ENCODE measurements around the gene CTSF. TPM values are rescaled to one million over a fixed set of nuclear protein-coding genes. Genes with fewer than 3 reads are reported as not detected.
"Not testable (repeated sequence)": the region's sequence is repeated elsewhere in the genome, so short reads cannot be mapped to it uniquely, and the experiment has no call there.

CTSF gene
- total RNA-seq, 1 donor from 2014 or later, result 2.0 TPM

- intact Hi-C loops (cut with micrococcal nuclease), result loop anchor here (5.0 kb wide), 1 partner anchor 251 kb away; the partner anchor contains the start of gene RCE1
Measured at GRCh38 chr11:66591175-66591574, 22.8 kb upstream of the CTSF start.

DNA sequence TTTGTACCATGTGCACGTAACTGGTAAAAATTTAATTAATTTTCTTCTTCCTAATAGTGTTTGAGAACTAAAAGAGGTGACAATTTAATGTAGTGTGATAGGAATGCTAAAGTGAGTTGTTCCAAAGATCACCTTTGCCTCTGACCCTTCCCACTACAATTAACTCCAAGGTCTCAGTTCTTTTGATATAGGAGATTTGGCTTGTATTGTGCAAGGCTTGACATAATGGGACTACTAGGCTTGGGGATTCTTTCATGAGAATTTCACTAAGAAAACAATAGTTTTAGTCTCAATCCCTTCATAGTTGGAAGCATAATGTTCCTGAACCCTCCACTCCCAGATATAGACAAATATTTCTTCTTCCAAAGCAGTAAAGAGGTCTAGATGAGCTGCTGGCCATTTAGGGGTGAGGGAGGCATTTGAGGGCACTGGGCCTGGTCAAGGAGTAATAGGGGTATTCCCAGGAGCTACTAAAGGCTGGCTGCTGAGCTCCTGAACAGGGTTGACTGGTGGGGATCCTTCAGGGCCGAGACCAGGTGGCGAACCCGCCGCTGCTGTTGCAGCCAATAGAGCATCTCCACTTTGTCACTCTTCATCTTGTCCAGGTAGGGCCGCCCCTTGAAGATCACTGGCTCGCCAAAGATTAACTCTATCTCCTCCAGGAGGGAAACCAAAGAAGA, 21.7 kb upstream of the CTSF start:
- intact Hi-C loops (cut with micrococcal nuclease), result loop anchor here (5.0 kb wide), 1 partner anchor 252 kb away; the partner anchor contains the start of gene RCE1

DNA sequence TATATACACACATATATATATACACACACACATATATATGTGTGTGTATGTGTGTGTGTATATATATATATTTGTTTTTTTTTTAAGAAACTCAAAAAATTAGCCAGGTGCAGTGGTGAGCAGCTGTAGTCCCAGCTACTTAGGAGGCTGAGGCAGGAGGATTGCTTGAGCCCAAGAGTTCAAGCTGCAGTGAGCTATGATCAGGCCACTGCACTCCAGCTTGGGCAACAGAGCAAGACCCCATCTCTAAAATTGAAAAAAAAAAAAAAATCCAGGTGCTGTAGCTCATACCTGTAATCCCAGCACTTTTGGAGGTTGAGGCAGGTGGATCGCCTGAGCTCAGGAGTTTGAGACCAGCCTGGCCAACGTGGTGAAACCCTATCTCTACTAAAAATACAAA, 20.9 kb upstream of the CTSF start:
- intact Hi-C loops (cut with micrococcal nuclease), result not testable (repeated sequence)

DNA sequence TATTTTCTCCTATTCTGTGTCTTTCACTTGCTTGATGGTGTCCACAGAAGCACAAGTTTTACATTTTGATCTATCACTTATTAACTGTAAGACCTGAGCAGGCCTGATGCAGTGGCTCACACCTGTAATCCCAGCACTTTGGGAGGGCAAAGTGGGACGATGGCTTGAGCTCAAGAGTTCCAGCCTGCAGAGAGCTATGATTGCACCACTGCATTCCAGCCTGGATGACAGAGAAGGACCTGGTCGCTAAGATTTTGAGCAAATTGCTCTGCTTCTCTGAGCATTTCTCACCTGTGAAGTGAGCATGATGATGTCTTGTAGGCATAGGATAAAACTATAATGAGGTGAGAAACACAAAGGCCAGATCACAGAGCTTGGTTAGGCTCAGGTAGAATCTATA, 17.7 kb upstream of the CTSF start:
- intact Hi-C loops (cut with micrococcal nuclease), result no loop called here

DNA sequence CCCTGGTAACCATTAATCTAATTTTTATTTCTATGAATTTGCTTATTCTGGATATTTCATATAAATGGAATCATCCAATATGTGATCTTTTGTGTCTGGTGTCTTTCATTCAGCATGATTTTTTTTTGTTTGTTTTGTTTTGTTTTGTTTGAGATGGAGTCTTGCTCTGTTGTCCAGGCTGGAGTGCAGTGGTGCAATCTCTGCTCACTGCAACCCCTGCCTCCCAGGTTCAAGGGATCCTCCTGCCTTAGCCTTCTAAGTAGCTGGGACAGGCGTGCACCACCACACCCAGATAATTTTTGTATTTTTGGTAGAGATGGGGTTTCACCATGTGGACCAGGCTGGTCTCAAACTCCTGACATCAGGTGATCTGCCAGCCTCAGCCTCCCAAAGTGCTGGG, 17.0 kb upstream of the CTSF start:
- intact Hi-C loops (cut with micrococcal nuclease), result not testable (repeated sequence)

DNA sequence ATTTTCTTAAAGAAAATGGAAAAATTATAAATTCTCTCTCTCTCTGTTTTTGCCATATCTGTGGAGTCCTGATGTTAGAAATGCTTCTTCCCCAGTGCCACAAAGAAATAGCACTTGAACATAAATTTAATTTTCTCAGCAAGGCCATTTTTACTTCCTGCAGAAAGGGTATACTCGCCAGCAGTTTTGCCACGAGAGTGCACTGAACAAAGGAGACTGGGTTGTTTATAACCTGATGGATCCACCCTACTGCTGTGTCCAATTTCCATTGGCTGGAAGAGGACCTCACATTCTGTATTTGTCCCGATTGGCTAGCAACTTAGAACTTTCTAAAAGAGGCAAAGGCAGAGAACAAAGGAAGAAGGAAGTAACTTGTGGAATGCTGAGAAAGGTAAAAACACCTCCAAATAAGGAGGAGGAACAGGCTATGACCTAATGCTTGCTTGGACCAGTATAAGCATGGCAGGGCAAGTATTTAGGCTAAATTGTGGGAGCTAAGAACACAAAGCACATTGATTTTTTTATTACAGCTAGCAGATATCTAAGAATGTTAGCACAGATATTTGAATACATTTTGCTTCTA, 14.2 kb upstream of the CTSF start:
- intact Hi-C loops (cut with micrococcal nuclease), result not testable (repeated sequence)

DNA sequence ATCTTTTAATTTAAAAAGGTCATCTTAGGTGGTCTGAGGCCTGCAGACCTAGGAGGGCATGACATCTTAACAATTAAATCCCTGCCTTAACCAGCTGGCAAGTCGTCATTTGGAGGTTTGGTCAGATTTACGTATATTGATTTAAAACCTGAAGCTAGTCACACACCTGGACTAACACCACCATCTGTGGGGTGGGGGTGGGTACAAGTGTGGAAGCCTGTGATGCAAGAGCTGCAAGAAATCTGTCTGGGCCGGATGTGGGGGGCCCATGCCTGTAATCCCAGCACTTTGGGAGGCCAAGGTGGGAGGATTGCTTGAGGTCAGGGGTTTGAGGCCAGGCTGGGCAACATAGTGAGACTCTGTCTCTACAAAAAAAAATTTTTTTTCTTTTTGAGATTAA, 12.9 kb upstream of the CTSF start:
- intact Hi-C loops (cut with micrococcal nuclease), result no loop called here

GRCh38 chr11:66580803-66581202, 12.4 kb upstream of the CTSF start:
- intact Hi-C loops (cut with micrococcal nuclease), result no loop called here

GRCh38 chr11:66579017-66579606, 10.7 kb upstream of the CTSF start:
- intact Hi-C loops (cut with micrococcal nuclease), result loop anchor here (1.0 kb wide), 4 partner anchors 33 to 255 kb away; partner anchors contain the start of genes ACTN3, RBM4 and ZDHHC24

- intact Hi-C loops (cut with micrococcal nuclease), result no loop called here
Measured at GRCh38 chr11:66570850-66571180, 2.4 kb upstream of the CTSF start.

GRCh38 chr11:66570079-66570849, 1.9 kb upstream of the CTSF start:
- intact Hi-C loops (cut with micrococcal nuclease), result no loop called here

DNA sequence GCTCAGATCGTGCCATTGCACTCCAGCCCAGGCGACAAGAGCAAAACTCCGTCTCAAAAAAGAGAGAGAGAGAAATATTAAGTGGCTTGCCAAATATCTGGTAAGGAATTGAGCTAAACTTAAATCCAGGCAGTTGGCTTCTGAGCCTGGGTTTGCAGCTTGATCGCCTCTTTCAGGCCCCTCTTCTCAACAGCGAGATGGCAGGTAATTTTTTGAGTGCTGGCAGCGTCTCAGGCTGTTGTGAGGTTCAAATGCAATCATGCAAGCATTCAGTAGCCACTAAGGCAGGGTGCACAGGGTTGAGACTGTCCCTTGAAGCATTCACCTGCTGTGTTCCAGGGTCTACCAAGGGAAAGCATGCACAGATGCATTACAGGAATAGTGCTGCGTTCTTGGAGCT, 670 bp upstream of the CTSF start:
- intact Hi-C loops (cut with micrococcal nuclease), result no loop called here

- intact Hi-C loops (cut with micrococcal nuclease), result no loop called here
Measured at GRCh38 chr11:66567787-66568123, 651 bp downstream of the CTSF start.

DNA sequence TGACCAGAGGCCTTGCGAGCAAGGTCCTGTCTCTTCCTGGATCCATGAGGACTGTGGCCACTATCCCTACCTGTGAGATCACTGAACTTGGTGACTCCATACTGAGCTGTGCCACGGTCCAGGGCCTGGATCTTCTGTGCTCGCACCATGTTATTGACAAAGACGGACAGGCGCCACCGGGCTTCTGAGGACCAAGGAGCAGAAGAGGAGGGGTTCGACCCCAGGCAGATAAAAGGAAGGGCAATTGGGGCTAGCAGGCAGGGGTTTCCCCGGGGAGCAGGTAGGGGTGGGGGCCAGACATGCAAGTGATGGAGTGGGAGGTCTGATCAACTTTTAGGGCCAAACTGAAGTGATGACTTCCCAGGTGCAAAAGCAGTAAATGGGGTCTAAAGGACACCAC, 2.2 kb downstream of the CTSF start:
- intact Hi-C loops (cut with micrococcal nuclease), result no loop called here

DNA sequence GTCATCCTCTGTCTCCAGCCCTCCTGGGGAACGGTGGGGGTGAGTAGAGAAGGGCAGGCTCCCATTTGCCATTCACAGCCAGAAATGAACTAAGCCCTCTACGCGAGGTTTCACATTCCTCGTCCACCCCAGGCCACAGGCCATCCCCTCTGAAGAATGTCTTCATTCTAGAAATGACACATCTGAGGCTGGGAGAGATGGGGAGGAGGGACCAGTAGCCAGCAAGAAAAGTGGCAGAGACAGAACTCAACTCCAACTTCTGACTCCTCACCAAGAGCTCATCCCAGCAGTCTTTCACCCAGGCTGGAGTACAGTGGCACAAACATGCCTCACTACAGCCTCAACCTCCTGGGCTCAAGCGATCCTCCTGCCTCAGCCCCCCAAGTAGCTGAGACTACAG, 3.4 kb downstream of the CTSF start:
- intact Hi-C loops (cut with micrococcal nuclease), result no loop called here

DNA sequence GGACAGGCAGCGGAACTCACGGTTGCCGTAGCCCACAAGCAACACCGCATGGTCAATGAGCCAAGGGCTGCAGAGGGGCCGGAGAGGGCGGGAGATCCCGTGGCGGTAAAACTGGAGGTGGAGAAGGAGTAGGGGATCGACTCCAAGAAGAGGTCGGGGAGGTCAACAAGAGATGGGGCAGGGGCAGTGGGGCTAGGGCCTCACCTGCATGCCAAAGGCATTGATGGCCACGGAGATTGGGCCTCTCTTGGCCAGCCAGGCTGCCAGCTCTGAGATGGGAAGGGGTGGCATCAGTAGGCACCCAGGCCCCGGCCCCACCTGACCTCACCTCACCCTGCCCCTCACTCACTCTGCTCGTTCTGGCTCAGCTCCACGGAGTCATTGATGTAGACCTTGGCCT, 3.9 kb downstream of the CTSF start:
- intact Hi-C loops (cut with micrococcal nuclease), result no loop called here

DNA sequence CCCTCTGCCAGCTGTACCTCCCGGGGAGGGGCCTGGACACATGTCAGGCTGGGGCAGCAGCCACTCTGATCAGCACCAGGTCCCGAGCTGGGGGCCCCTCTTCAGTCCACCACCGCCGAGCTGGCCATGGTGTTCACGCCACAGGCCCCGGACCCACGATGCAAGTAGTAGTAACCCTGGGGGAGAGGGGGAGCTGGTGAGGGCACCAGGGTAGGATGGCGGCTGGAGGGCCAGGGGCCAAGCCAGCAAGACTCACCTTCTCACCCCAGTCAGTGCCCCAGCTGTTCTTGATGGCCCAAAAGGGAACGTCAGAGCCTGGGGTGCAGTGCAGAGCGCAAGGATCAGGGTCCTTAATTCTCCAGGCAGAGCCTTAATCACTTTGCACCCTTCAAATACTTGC, 4.6 kb downstream of the CTSF start:
- intact Hi-C loops (cut with micrococcal nuclease), result no loop called here

GRCh38 chr11:66562907-66563583, 5.4 kb downstream of the CTSF start:
- intact Hi-C loops (cut with micrococcal nuclease), result no loop called here

DNA sequence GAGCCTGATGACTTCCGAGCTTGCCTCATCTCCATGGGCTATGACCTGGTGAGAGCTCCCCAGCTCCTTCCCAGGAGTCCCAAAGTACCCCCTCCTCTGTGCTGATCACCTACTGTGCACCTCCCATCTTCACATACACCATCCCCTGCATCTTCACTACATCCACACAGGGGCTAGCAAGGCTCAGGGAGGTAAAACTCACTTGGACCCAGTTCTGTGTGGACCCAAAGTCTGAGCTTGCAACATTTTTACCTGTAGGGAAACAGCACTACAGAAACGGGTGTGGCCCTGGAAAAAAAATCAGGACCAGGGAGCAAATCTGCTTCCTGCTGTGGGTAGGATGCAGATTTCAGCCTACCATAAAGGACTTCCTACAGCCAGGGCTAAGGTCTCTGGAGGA, 6.1 kb downstream of the CTSF start:
- intact Hi-C loops (cut with micrococcal nuclease), result no loop called here

DNA sequence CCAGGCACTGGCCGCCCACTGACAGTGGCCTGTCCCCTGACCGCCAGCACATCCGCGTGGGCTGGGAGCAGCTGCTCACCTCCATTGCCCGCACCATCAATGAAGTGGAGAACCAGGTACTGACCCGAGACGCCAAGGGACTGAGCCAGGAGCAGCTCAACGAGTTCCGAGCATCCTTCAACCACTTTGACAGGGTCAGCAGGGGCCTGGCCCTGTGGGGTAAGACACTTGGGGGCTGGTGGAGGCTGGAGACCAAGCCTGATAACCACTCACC, 6.5 kb downstream of the CTSF start:
- intact Hi-C loops (cut with micrococcal nuclease), result no loop called here

DNA sequence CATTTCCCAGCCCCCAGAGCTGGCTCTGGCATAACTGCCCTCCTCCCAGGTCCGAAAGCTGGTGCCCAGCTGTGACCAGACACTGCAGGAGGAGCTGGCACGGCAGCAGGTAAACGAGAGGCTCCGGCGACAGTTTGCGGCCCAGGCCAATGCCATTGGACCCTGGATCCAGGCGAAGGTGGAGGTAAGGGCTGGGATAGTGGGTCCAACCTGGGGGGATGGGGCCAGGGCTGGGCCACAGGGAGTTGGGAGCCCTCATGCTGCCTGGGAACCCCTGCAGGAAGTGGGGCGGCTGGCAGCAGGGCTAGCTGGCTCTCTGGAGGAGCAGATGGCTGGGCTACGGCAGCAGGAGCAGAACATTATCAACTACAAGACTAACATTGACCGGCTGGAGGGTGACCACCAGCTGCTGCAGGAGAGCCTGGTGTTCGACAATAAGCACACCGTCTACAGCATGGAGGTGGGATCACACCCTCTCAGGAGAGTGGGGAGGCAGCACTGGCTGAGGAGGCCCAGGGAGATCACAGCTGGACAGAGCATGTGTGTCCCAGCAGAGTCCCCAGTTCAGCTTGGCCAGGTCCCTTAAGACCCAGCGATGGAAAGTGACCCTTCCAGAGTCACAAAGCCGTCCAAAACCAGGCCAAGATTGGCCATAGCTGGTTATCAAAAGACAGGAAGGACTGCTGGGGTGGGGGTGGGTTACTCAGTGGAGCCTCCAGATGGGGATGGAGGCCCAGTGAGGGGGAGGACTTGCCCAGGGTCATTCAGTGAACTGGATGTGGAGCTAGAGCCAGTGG, 7.0 kb downstream of the CTSF start:
- intact Hi-C loops (cut with micrococcal nuclease), result no loop called here
